Measurements from ENCODE around the gene SSBP2. TPM values are rescaled to one million over a fixed set of nuclear protein-coding genes. Genes with fewer than 3 reads are reported as not detected.
A peak's percentile ranks its signal among the peaks of the same experiment; 100 is the strongest.

Gene SSBP2
- total and polyA plus RNA-seq, 2 of the 8 experiments (the other 6 are each of a cell fraction or from before 2014, with no cell fraction given), result 21.5 to 36.2 TPM

DNA sequence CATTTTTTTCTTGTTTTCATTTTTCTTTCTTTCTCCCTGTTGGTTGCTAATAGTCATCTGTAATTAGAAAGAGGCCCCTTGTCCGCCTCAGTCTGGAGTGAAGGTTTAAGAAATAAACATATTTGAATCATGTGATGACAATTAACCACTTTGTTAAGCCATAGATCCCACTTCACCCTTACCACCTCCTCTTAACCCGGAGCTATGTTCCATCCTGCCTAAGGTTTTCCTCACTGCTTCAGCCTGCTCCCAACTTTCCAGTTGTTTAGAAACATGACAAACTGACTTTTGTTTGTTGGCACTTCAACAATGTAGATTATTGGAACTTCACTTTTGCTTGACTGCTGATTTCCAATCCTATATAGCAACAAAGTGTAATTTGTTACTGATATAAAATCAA, 37.4 kb upstream of the SSBP2 start:
- Histone ChIP-seq H3K56ac (replicated peaks; ENCODE audit: insufficient read length, low read depth, low read length) (no peak overlapping the region), H2BK12ac (ENCODE audit: low read depth, low read length) (no peak overlapping the region), H3K27me3 (replicated peaks in 1 of 4; ENCODE audit: control insufficient read depth in 3 of 4, extremely low read depth in 1 of 4, insufficient read depth in 3 of 4, low read length in 3 of 4) (no peaks in the 10 kb centered on the region), H3K79me1 (ENCODE audit: low read depth, low read length) (no peaks in the 10 kb centered on the region), H3K4me3 (ENCODE audit: extremely low read depth in 1 of 4, insufficient read depth in 2 of 4, low read depth in 3 of 4, low read length in 4 of 4) (no peak overlapping the region), H4K5ac (ENCODE audit: insufficient read length, low read depth, low read length) (peak overlapping the region; percentile 72), H4K20me1 (replicated peaks in 1 of 2; ENCODE audit: control insufficient read depth in 1 of 2, insufficient read depth in 2 of 2, low read length in 2 of 2) (no peaks in the 10 kb centered on the region), H2BK20ac (ENCODE audit: low read length) (peak overlapping the region; percentile 97), H3K4me2 (ENCODE audit: insufficient read depth in 1 of 2, low read depth in 2 of 2, low read length in 2 of 2) (0 out of 4 replicates have a peak overlapping the region, but pooled peaks of 1 of the 2 experiments have one; percentile 43), H3K9ac (replicated peaks in 1 of 4; ENCODE audit: extremely low read depth in 1 of 4, low read depth in 3 of 4, low read length in 3 of 4) (no peak overlapping the region), H3K4me1 (replicated peaks in 1 of 4; ENCODE audit: control insufficient read depth in 3 of 4, insufficient read depth in 4 of 4, low read length in 3 of 4) (peaks cover 0 to 11% (median 8%) of the 10 kb centered on the region in 4 experiments; a peak in 5 of 7 replicates), H4K8ac (ENCODE audit: extremely low read depth, insufficient read depth, low read length) (no peak overlapping the region), H2BK120ac (replicated peaks; ENCODE audit: low read depth, low read length) (peak overlapping the region; percentile 2), H3K79me2 (ENCODE audit: control insufficient read depth in 1 of 2, insufficient read depth in 2 of 2, low read length in 2 of 2) (no peaks in the 10 kb centered on the region), H2BK5ac (ENCODE audit: low read depth, low read length) (peak overlapping the region; percentile 95), H2AK5ac (ENCODE audit: low read depth, low read length) (no peak overlapping the region; the same call in 1 of the 2 replicates), H3K23me2 (ENCODE audit: low read depth, low read length) (no peaks in the 10 kb centered on the region), H2AFZ (ENCODE audit: low read length) (0 out of 2 replicates have a peak overlapping the region, but pooled peaks have one; percentile 36), H3K14ac (ENCODE audit: insufficient read length) (no peak overlapping the region), H4K91ac (replicated peaks; ENCODE audit: insufficient read length, low read length) (peak overlapping the region; percentile 31), H3K9me3 (ENCODE audit: insufficient read depth in 2 of 2, low read depth in 1 of 2, low read length in 1 of 2) (no peaks in the 10 kb centered on the region), H3K4ac (replicated peaks; ENCODE audit: insufficient read length, low read depth, low read length) (no peak overlapping the region), H3K36me3 (ENCODE audit: control insufficient read depth in 2 of 4, insufficient read depth in 4 of 4, low read length in 3 of 4) (no peaks in the 10 kb centered on the region), H3K23ac (ENCODE audit: insufficient read length) (no peak overlapping the region), H3K27ac (ENCODE audit: low read depth, low read length) (no peak overlapping the region), H2BK15ac (ENCODE audit: low read length) (no peak overlapping the region), H3K18ac (ENCODE audit: extremely low read depth, low read length) (no peak overlapping the region; the same call in 1 of the 2 replicates)
- no peak for DNase-seq (ENCODE audit: low read depth in 1 of 2, low spot score in 2 of 2)
- POLR2A ChIA-PET (ENCODE audit: partially characterized antibody), result interaction anchor here (1.1 to 3.4 kb wide), 6 partner anchors 10 to 63 kb away, joined by 3 to 30 read pairs (median 4); partner anchors contain the start of gene SSBP2
- no peak for FAIRE-seq
- 74% methylated on average over 2 of the region's 2 CpGs; no CpG with 5 or more reads in 1 of the 2 experiments for WGBS, 2 experiments (ENCODE audit: extremely low coverage in 1 of 2, insufficient coverage in 1 of 2, insufficient read length in 1 of 2, insufficient replicate concordance in 2 of 2, low coverage in 1 of 2, low lambda C conversion rate in 2 of 2, missing lambda C conversion rate in 1 of 2)
- CTCF ChIA-PET (ENCODE audit: partially characterized antibody), result interaction anchor here (0.9 to 2.8 kb wide), 7 partner anchors 10 to 395 kb away, joined by 3 to 10 read pairs (median 4); partner anchors contain the start of gene ACOT12
- no peak for TF ChIP-seq CHD2 (IDR thresholded peaks at IDR 0.05; ENCODE audit: low read length)
- TF ChIP-seq BCL11A (IDR thresholded peaks at IDR 0.05; ENCODE audit: low read depth in 2 of 2, low read length in 2 of 2), result no peak
- TF ChIP-seq, protein P1, sequence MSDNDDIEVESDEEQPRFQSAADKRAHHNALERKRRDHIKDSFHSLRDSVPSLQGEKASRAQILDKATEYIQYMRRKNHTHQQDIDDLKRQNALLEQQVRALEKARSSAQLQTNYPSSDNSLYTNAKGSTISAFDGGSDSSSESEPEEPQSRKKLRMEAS (IDR thresholded peaks at IDR 0.05), result no peak
